Stomach (tissue), 4 donors: ENCODE data around the gene DAGLB.

Source experiments
- POLR2A ChIP-seq, 4 donors: fragments of 450-650 bp; IDR thresholded peaks; one replicate each; pipeline ENCODE4 v1.6.1; 2016; ENCODE audit warnings: antibody characterized with exemption in 4 of 4, control low read depth in 2 of 4, mild to moderate bottlenecking in 1 of 4, moderate library complexity in 1 of 4
- POLR2AphosphoS5 ChIP-seq, 3 donors: sonication (generic); formaldehyde crosslinking; IDR thresholded peaks; one replicate each; pipeline ENCODE4 v1.6.1; 2016; ENCODE audit warnings: antibody characterized with exemption in 3 of 3

GRCh38 chr7:6420680-6421079 is 27.1 kb downstream of the DAGLB start:
- TF ChIP-seq POLR2A (IDR thresholded peaks at IDR 0.05) (no peak), POLR2AphosphoS5 (IDR thresholded peaks at IDR 0.05) (no peak)
